ENCODE measurements around the gene PRDM16.

Gene PRDM16

GRCh38 chr1:3070644-3071564, 1.9 kb downstream of the PRDM16 start:
- no peak for DNase-seq

- DNase-seq, result no peak
Measured at GRCh38 chr1:3071565-3072390, 2.8 kb downstream of the PRDM16 start.

- no peak for DNase-seq
Measured at GRCh38 chr1:3072391-3073185, 3.6 kb downstream of the PRDM16 start.

- no peak for DNase-seq
Measured at GRCh38 chr1:3073186-3073488, 4.1 kb downstream of the PRDM16 start.

- DNase-seq, result no peak
Measured at GRCh38 chr1:3073489-3074296, 4.7 kb downstream of the PRDM16 start.

GRCh38 chr1:3074297-3074741, 5.3 kb downstream of the PRDM16 start:
- no peak for DNase-seq

- no peak for DNase-seq
Measured at GRCh38 chr1:3074800-3075199, 5.8 kb downstream of the PRDM16 start.

- DNase-seq, result no peak
Measured at GRCh38 chr1:3075666-3076362, 6.8 kb downstream of the PRDM16 start.

- DNase-seq, result no peak
Measured at GRCh38 chr1:3076363-3076740, 7.3 kb downstream of the PRDM16 start.

- no peak for DNase-seq
Measured at GRCh38 chr1:3077081-3077480, 8.1 kb downstream of the PRDM16 start.

- no peak for DNase-seq
Measured at GRCh38 chr1:3077561-3077960, 8.6 kb downstream of the PRDM16 start.

GRCh38 chr1:3078430-3078861, 9.4 kb downstream of the PRDM16 start:
- DNase-seq, result no peak

- no peak for DNase-seq
Measured at GRCh38 chr1:3078871-3079270, 9.9 kb downstream of the PRDM16 start.

- no peak for DNase-seq
Measured at GRCh38 chr1:3079381-3080052, 10.5 kb downstream of the PRDM16 start.

GRCh38 chr1:3080053-3080955, 11.3 kb downstream of the PRDM16 start:
- DNase-seq, result no peak

GRCh38 chr1:3081171-3081683, 12.2 kb downstream of the PRDM16 start:
- no peak for DNase-seq

- DNase-seq, result no peak
Measured at GRCh38 chr1:3082051-3082450, 13.0 kb downstream of the PRDM16 start.

- DNase-seq, result no peak
Measured at GRCh38 chr1:3082571-3083516, 13.8 kb downstream of the PRDM16 start.

- DNase-seq, result no peak
Measured at GRCh38 chr1:3084154-3084553, 15.2 kb downstream of the PRDM16 start.
